GM18951 (cell line): Measurements from ENCODE around the gene ZNF337.

ENCODE experiments used
- POLR2A ChIP-seq: IDR thresholded peaks from 4 replicates; pipeline ENCODE4 v1.6.1; 2011; ENCODE audit warnings: mild to moderate bottlenecking; ENCODE audit not compliant: insufficient read length, insufficient read depth; ENCODE audit errors: extremely low read depth
- in situ Hi-C: fragments of 300-500 bp; cut with MboI; formaldehyde crosslinking; loops from one replicate; pipeline ENCODE4 v1.12.0; 2022; ENCODE audit warnings: low sequenced_read_pairs, mixed read lengths, inconsistent platforms; ENCODE audit not compliant: unreplicated experiment

Gene ZNF337

GRCh38 chr20:25626779-25627178, 69.9 kb downstream of the ZNF337 start:
- TF ChIP-seq POLR2A, result no peak
- in situ Hi-C loops, result no loop called here

DNA sequence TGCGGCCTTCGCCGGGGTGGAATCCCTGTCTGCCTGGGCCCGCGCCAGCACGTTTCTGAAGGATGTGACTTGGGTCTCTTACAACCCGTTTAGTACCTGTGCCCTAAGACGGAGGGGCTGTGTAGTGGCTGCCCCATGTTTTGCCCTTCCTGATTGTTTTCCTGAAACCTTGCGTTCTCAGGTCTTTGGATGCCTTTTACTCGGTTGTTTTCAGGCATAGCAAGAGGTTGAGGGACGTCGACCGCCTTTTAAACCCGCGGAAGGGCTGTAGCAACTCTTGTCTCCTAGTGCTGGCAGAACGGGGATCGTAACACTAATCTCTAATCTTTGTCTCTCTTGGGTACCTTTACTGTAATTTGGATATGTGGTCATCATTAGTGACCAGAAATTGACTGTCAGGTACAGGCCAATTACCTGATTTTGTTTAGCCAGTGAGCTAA, 72.1 kb downstream of the ZNF337 start:
- no peak for TF ChIP-seq POLR2A
- in situ Hi-C loops, result no loop called here
